K562 (cell line): ENCODE data around the gene SPATS2. TPM values are rescaled to one million over a fixed set of nuclear protein-coding genes. Genes with fewer than 3 reads are reported as not detected.

Experiments
- ARID2 ChIP-seq: fragments of 450-650 bp; IDR thresholded peaks from 2 replicates; pipeline ENCODE4 v1.6.1; 2017; ENCODE audit warnings: antibody characterized with exemption, mild to moderate bottlenecking
- BDP1 ChIP-seq: IDR thresholded peaks from 3 replicates; pipeline ENCODE4 v1.6.1; 2011; ENCODE audit not compliant: insufficient read length, insufficient read depth
- BRCA1 ChIP-seq, 2 experiments: fragments of 450-650 bp in 1 of 2; sonication (generic) in 1 of 2; formaldehyde crosslinking in 1 of 2; IDR thresholded peaks; 2 replicates each; pipeline versions ENCODE4 v1.5.0 to v1.6.1; 2017 to 2020; ENCODE audit warnings: mild to moderate bottlenecking in 1 of 2, missing genetic modification reagents in 1 of 2
- CAMTA2 ChIP-seq: fragments of 250-450 bp; sonication (Bioruptor Pico); conservative IDR thresholded peaks from 2 replicates; pipeline ENCODE4 v1.5.1; 2022
- CREB1 ChIP-seq, 2 experiments: sonication (generic) in 1 of 2; formaldehyde crosslinking in 1 of 2; IDR thresholded peaks; 2 replicates each; pipeline versions ENCODE4 v1.6.1 to v1.8.0; 2012 to 2022; ENCODE audit warnings: inconsistent platforms in 1 of 2, mild to moderate bottlenecking in 1 of 2, missing genetic modification reagents in 1 of 2, moderate library complexity in 1 of 2
- EHMT2 ChIP-seq: fragments of 450-650 bp; IDR thresholded peaks from 2 replicates; pipeline ENCODE4 v1.6.1; 2018; ENCODE audit warnings: antibody characterized with exemption
- ELF1 ChIP-seq: fragments of 200-800 bp; sonication (Bioruptor generic); IDR thresholded peaks from 2 replicates; pipeline ENCODE4 v1.6.1; 2016; ENCODE audit warnings: missing genetic modification characterization, missing compliant biosample characterization
- ELF2 ChIP-seq: fragments of 250-450 bp; sonication (Bioruptor Pico); IDR thresholded peaks from 2 replicates; pipeline ENCODE4 v1.5.0; 2021; ENCODE audit warnings: mild to moderate bottlenecking
- ETV5 ChIP-seq: sonication (generic); formaldehyde crosslinking; IDR thresholded peaks from 2 replicates; pipeline ENCODE4 v1.4.0; 2020; ENCODE audit warnings: low read depth, mild to moderate bottlenecking, missing genetic modification reagents
- FOXA3 ChIP-seq, 2 experiments: fragments of 450-650 bp in 1 of 2; sonication (generic) in 1 of 2; formaldehyde crosslinking; IDR thresholded peaks in 1 of 2; conservative IDR thresholded peaks in 1 of 2; 2 replicates each; pipeline versions ENCODE4 v1.4.0 to v1.8.0; 2020 to 2022; ENCODE audit warnings: mild to moderate bottlenecking in 2 of 2, missing genetic modification reagents in 1 of 2
- FOXK1 ChIP-seq: sonication (generic); formaldehyde crosslinking; IDR thresholded peaks from 2 replicates; pipeline ENCODE4 v1.8.0; 2022; ENCODE audit warnings: missing genetic modification reagents, mild to moderate bottlenecking, borderline replicate concordance
- KDM1A ChIP-seq, 2 experiments: fragments of 450-650 bp; IDR thresholded peaks; 2 replicates each; pipeline ENCODE4 v1.6.1; 2016; ENCODE audit warnings: mild to moderate bottlenecking in 2 of 2
- MCM7 ChIP-seq, 2 experiments: fragments of 450-650 bp; IDR thresholded peaks; 2 replicates each; pipeline ENCODE4 v1.6.1; 2016 to 2018
- MEIS2 ChIP-seq: fragments of 450-650 bp; IDR thresholded peaks from 2 replicates; pipeline ENCODE4 v1.6.1; 2014; ENCODE audit warnings: mild to moderate bottlenecking; ENCODE audit not compliant: partially characterized antibody
- NR2C1 ChIP-seq, 2 experiments: fragments of 450-650 bp; IDR thresholded peaks; 2 replicates each; pipeline ENCODE4 v1.6.1; 2017; ENCODE audit warnings: mild to moderate bottlenecking in 2 of 2, antibody characterized with exemption in 1 of 2, inconsistent platforms in 1 of 2, missing compliant biosample characterization in 1 of 2, missing genetic modification characterization in 1 of 2
- POLR2A ChIP-seq: fragments of 450-650 bp; conservative IDR thresholded peaks from 2 replicates; pipeline ENCODE4 v1.6.1; 2016
- POLR2G ChIP-seq: fragments of 200-400 bp; formaldehyde crosslinking; IDR thresholded peaks from 2 replicates; pipeline ENCODE4 v1.6.1; 2017; ENCODE audit warnings: low read depth, mild to moderate bottlenecking, antibody characterized with exemption, low read length, moderate library complexity
- RBFOX2 ChIP-seq: fragments of 200-400 bp; formaldehyde crosslinking; IDR thresholded peaks from 2 replicates; pipeline ENCODE4 v1.6.1; 2017; ENCODE audit warnings: low read depth, mild to moderate bottlenecking, low read length, moderate library complexity
- SUPT5H ChIP-seq: fragments of 450-650 bp; IDR thresholded peaks from 2 replicates; pipeline ENCODE4 v1.6.1; 2016
- TAF1 ChIP-seq: IDR thresholded peaks from 2 replicates; pipeline ENCODE4 v1.6.1; 2011; ENCODE audit warnings: mild to moderate bottlenecking, low read length, moderate library complexity; ENCODE audit not compliant: insufficient read depth, control insufficient read depth, severe bottlenecking; ENCODE audit errors: extremely low read depth
- TAF15 ChIP-seq: fragments of 200-400 bp; formaldehyde crosslinking; IDR thresholded peaks from 2 replicates; pipeline ENCODE4 v1.6.1; 2017; ENCODE audit warnings: mild to moderate bottlenecking, low read depth, low read length, moderate library complexity
- TCFL5 ChIP-seq: fragments of 250-450 bp; sonication (Bioruptor Pico); conservative IDR thresholded peaks from 2 replicates; pipeline ENCODE4 v1.6.1; 2021; ENCODE audit warnings: mild to moderate bottlenecking, moderate library complexity, matching md5 sums
- TEAD1 ChIP-seq, 2 experiments: fragments of 450-650 bp in 1 of 2; sonication (generic) in 1 of 2; formaldehyde crosslinking; IDR thresholded peaks; 2 replicates each; pipeline versions ENCODE4 v1.4.0 to v1.8.0; 2020 to 2022; ENCODE audit warnings: mild to moderate bottlenecking in 2 of 2, missing genetic modification reagents in 1 of 2
- ZBTB9 ChIP-seq: fragments of 450-650 bp; formaldehyde crosslinking; IDR thresholded peaks from 2 replicates; pipeline ENCODE4 v1.4.0; 2020; ENCODE audit warnings: mild to moderate bottlenecking, moderate library complexity
- ZNF174 ChIP-seq: fragments of 250-450 bp; sonication (Bioruptor Pico); IDR thresholded peaks from 2 replicates; pipeline ENCODE4 v1.4.0; 2020; ENCODE audit warnings: mild to moderate bottlenecking
- ZNF431 ChIP-seq: sonication (generic); formaldehyde crosslinking; IDR thresholded peaks from 2 replicates; pipeline ENCODE4 v1.8.0; 2022; ENCODE audit warnings: mild to moderate bottlenecking, missing genetic modification reagents
- ZNF695 ChIP-seq: fragments of 450-650 bp; formaldehyde crosslinking; IDR thresholded peaks from 2 replicates; pipeline ENCODE4 v1.4.0; 2020; ENCODE audit warnings: mild to moderate bottlenecking, moderate library complexity
- ZNF785 ChIP-seq: fragments of 250-450 bp; sonication (Bioruptor Pico); IDR thresholded peaks from 2 replicates; pipeline ENCODE4 v1.4.0; 2020; ENCODE audit warnings: mild to moderate bottlenecking
- ZZZ3 ChIP-seq: fragments of 450-650 bp; IDR thresholded peaks from 2 replicates; pipeline ENCODE4 v1.6.1; 2016; ENCODE audit warnings: antibody characterized with exemption, mild to moderate bottlenecking, moderate library complexity
- polyA plus RNA-seq, 8 experiments: library from polyadenylated mRNA; depleted of rRNA in 4 of 8; stranded (reverse) in 5 of 8; unstranded in 3 of 8; fragments of >200 nt; fragmentation: Nextera tagmentation in 2 of 8; fragmentation: Illumina TruSeq in 1 of 8; extraction: Ambion mirVana in 2 of 8; extraction: Trizol in 1 of 8; gene quantifications; 2 replicates each; pipeline versions ENCODE4 v1.2.1 to v1.2.3, GENCODE V29; 2011 to 2014; ENCODE audit warnings: inconsistent platforms in 1 of 8, missing spikeins in 1 of 8
- total RNA-seq, 7 experiments: library from RNA; depleted of rRNA in 6 of 7; stranded (reverse); fragments of >200 nt in 6 of 7; fragmentation: Illumina TruSeq in 2 of 7; extraction: Trizol in 2 of 7; gene quantifications; 2 replicates each; pipeline versions ENCODE4 v1.2.1 to v1.2.3, GENCODE V29; 2011 to 2021; ENCODE audit warnings: low replicate concordance in 1 of 7

SPATS2 gene
- total and polyA plus RNA-seq, 9 of the 15 experiments (the other 6 are each of a cell fraction or from before 2014, with no cell fraction given) = 5.4 to 48.2 (median 17.5) TPM

- TF ChIP-seq RBFOX2 (peak; percentile 91), CREB1 (IDR thresholded peaks at IDR 0.05) (no peak; the same call in 1 of the 2 replicates), CREB1 (CRISPR knock-in tag; IDR thresholded peaks at IDR 0.05) (peak; percentile 67; the same call in 1 of the 2 replicates), ELF2 (CRISPR knock-in tag) (peak; percentile 93), ARID2 (no peak), FOXK1 (CRISPR knock-in tag) (no peak), CAMTA2 (CRISPR knock-in tag) (no peak), ZNF785 (CRISPR knock-in tag) (no peak), ETV5 (CRISPR knock-in tag) (no peak), SUPT5H (peak; percentile 97), TAF1 (peak; percentile 94), TAF15 (no peak), ZZZ3 (0 out of 2 replicates have a peak, but pooled peaks have one; percentile 75), MCM7 (IDR thresholded peaks at IDR 0.05) (no peak), NR2C1 (IDR thresholded peaks at IDR 0.05) (peak; percentile 100), NR2C1 (tag; IDR thresholded peaks at IDR 0.05) (peak; percentile 100), FOXA3 (CRISPR knock-in tag; conservative IDR thresholded peaks at IDR 0.05 in 1 of 2, IDR thresholded peaks at IDR 0.05 in 1 of 2) (peak in 1 of 2 experiments; percentile 75; a peak in 1 of 4 replicates), POLR2A (peak; percentile 98), BDP1 (no peak), TEAD1 (CRISPR knock-in tag; IDR thresholded peaks at IDR 0.05) (peak in 1 of 2 experiments; percentile 90; a peak in 2 of 4 replicates), ZBTB9 (peak; percentile 60; the same call in 1 of the 2 replicates), BRCA1 (IDR thresholded peaks at IDR 0.05) (no peak), BRCA1 (CRISPR knock-in tag; IDR thresholded peaks at IDR 0.05) (peak; percentile 92; the same call in 1 of the 2 replicates), POLR2G (peak; percentile 89), EHMT2 (no peak; the same call in 1 of the 2 replicates), ZNF431 (no peak), KDM1A (IDR thresholded peaks at IDR 0.05) (no peak), ELF1 (peak; percentile 92), MEIS2 (peak; percentile 98), TCFL5 (CRISPR knock-in tag) (no peak), ZNF695 (no peak), ZNF174 (CRISPR knock-in tag) (no peak)
Measured at GRCh38 chr12:49567611-49568441, 200.6 kb downstream of the SPATS2 start, which contains the start of gene MCRS1 (continued).
